Measurements from ENCODE around the gene CKAP5.

GRCh38 chr11:46837860-46838259, 8.2 kb downstream of the CKAP5 start:
- TF ChIP-seq CTCF (IDR thresholded peaks at IDR 0.05) (no peak), POLR2A (IDR thresholded peaks at IDR 0.05) (no peak)
